T-helper 1 cell (primary cell): Measurements from ENCODE around the gene PTPRD.

Experiments
- DNase-seq, 5 donors: peaks; one replicate each; pipeline ENCODE4 v3.0.0-alpha.2; 2012 to 2020

Gene PTPRD

GRCh38 chr9:10045598-10045997, 567.2 kb downstream of the PTPRD start:
- DNase-seq = no peak

GRCh38 chr9:10041726-10042229, 571.0 kb downstream of the PTPRD start:
- DNase-seq = no peak

GRCh38 chr9:10036095-10036494, 576.7 kb downstream of the PTPRD start:
- DNase-seq = no peak

GRCh38 chr9:10032166-10032565, 580.6 kb downstream of the PTPRD start:
- no peak for DNase-seq

GRCh38 chr9:10026443-10026984, 586.3 kb downstream of the PTPRD start:
- DNase-seq = peak in 1 of 5 donors; percentile 0

- DNase-seq = no peak
These were observed 597.0 kb downstream of the PTPRD start for GRCh38 chr9:10015755-10016154.

GRCh38 chr9:10014889-10015288, 597.9 kb downstream of the PTPRD start:
- no peak for DNase-seq

GRCh38 chr9:10009401-10009800, 603.4 kb downstream of the PTPRD start:
- no peak for DNase-seq

GRCh38 chr9:10008101-10008799, 604.6 kb downstream of the PTPRD start:
- no peak for DNase-seq

- no peak for DNase-seq
These were observed 605.4 kb downstream of the PTPRD start for GRCh38 chr9:10007356-10007755.

- no peak for DNase-seq
These were observed 607.6 kb downstream of the PTPRD start for GRCh38 chr9:10005206-10005605.

GRCh38 chr9:10003047-10003446, 609.8 kb downstream of the PTPRD start:
- DNase-seq = no peak

GRCh38 chr9:10000669-10001068, 612.1 kb downstream of the PTPRD start:
- no peak for DNase-seq

GRCh38 chr9:9998491-9999287, 614.1 kb downstream of the PTPRD start:
- DNase-seq = no peak

- no peak for DNase-seq
These were observed 615.2 kb downstream of the PTPRD start for GRCh38 chr9:9997585-9997984.

- DNase-seq = no peak
These were observed 616.5 kb downstream of the PTPRD start for GRCh38 chr9:9996259-9996658.

- DNase-seq = no peak
These were observed 619.9 kb downstream of the PTPRD start for GRCh38 chr9:9992936-9993335.

- no peak for DNase-seq
These were observed 639.7 kb downstream of the PTPRD start for GRCh38 chr9:9973062-9973461.

GRCh38 chr9:9970514-9970913, 642.3 kb downstream of the PTPRD start:
- DNase-seq = no peak

GRCh38 chr9:9963841-9964240, 649.0 kb downstream of the PTPRD start:
- DNase-seq = no peak

GRCh38 chr9:9961934-9962333, 650.9 kb downstream of the PTPRD start:
- no peak for DNase-seq

GRCh38 chr9:9961487-9961886, 651.3 kb downstream of the PTPRD start:
- DNase-seq = no peak

GRCh38 chr9:9951556-9952160, 661.1 kb downstream of the PTPRD start:
- DNase-seq = no peak
